WTC11 (cell line): Measurements from ENCODE around the gene ECHS1.

Experiments used
- ATF1 ChIP-seq: sonication (generic); formaldehyde crosslinking; IDR thresholded peaks from 2 replicates; pipeline ENCODE4 v1.8.1; 2023; ENCODE audit warnings: mild to moderate bottlenecking, moderate library complexity, missing genetic modification reagents
- ESRRA ChIP-seq: sonication (generic); formaldehyde crosslinking; IDR thresholded peaks from 2 replicates; pipeline ENCODE4 v1.8.1; 2022; ENCODE audit warnings: mild to moderate bottlenecking, missing genetic modification reagents, borderline replicate concordance
- JUN ChIP-seq: sonication (generic); formaldehyde crosslinking; IDR thresholded peaks from 2 replicates; pipeline ENCODE4 v1.8.0; 2023; ENCODE audit warnings: mild to moderate bottlenecking, missing genetic modification reagents
- ZBTB21 ChIP-seq: sonication (generic); formaldehyde crosslinking; IDR thresholded peaks from 2 replicates; pipeline ENCODE4 v1.8.1; 2023; ENCODE audit warnings: mild to moderate bottlenecking, missing genetic modification reagents, borderline replicate concordance

DNA sequence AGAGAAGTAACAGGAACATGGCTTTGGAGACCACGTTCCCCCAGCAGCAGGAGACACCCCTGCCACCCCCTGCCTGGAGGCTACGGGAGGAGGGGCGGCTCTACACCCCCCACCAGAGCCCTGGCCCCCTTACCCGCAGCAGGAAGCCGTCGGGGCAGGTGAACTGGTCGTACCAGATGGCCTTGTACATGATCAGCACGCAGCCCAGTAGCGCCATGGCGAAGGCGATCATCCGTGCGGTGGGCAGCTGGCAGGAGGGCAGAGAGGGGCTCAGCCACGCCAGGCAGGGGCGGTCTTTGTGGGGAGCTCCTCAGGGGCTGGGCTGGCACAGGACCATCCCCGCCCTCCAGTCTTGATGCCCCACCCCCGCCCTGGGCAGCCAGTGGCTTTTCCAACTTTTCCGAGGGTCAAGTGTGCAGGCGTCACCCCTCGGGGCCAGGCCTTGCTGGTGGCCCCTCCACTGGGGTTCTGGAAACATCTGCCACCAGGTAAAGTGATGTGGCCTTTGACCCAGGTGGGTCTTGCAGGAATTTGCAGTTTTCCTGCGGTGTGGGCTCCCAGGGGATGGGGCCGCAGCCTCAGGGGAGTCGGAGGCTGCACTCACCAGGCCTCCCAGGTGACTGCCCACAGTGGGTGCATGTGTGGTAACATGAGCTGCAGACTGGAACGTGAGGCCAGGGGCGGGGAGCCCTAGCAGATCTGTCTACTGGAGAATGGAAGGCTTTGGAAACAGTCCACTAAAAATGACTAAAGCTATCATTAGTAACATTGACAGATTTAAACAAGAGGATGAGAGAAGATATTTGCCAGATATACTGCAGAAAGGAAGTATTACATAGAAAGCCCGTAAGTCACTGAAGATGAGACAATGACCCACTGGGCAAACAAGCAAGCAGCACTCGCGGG, 46.2 kb downstream of the ECHS1 start:
- TF ChIP-seq ATF1 (no peak), ZBTB21 (CRISPR knock-in tag) (no peak), ESRRA (CRISPR knock-in tag) (no peak), JUN (CRISPR knock-in tag) (no peak)
